ENCODE data around the gene MACROD1. TPM values are rescaled to one million over a fixed set of nuclear protein-coding genes. Genes with fewer than 3 reads are reported as not detected.

Gene MACROD1
- total RNA-seq, 1 experiment from 2014 or later, result 36.9 TPM

DNA sequence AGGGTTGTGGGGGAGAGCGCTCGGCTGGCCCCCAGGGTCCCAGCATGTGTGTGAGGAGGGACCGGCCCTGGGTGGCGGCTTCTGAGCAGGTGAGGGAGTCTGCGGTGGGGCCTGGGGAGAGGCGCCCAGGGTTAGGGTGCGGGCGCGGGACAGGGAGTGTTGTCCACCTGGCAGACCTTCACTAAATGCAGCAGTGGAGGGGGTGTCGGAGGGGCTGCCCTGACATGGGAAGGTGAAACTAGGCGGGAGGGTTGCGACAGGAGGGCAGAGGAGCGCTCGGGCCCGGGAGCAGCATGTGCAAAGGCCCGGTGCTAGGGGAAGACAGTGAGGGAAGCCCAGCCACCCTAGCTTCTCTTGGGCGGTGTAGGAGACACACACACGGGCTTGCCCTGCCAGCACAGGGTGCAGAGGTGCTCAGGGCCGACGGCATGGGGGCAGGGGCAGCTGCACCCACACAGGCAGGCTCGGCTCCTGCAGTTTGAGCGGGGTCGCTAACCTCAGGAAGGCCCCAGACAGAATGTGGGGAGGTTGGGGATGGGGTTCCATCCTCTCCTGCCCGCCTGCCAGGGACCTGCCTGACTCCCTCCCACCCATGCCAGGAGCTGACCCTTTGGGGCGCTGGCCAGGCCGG lies 157.5 kb downstream of the MACROD1 start:
- H3K4me3 Mint-ChIP-seq, result peak overlapping the region; percentile 69

GRCh38 chr11:64007629-64008282 lies 158.2 kb downstream of the MACROD1 start:
- peaks cover 100% of the 10 kb centered on the region for H3K27me3 Mint-ChIP-seq (ENCODE audit: low read depth)
- TF ChIP-seq ZNF423 (CRISPR knock-in tag; IDR thresholded peaks at IDR 0.05) (no peak), SP1 (CRISPR knock-in tag; conservative IDR thresholded peaks at IDR 0.05) (0 out of 2 replicates have a peak, but pooled peaks have one; percentile 30), GABPB1 (CRISPR knock-in tag; IDR thresholded peaks at IDR 0.05) (peak; percentile 54; the same call in 1 of the 2 replicates)
- H3K4me1 Mint-ChIP-seq, result peaks cover 18% of the 10 kb centered on the region
- ChIA-PET POLR2A (no interaction called here), CTCF (interaction anchor here (0.6 to 2.9 kb wide), 24 partner anchors 9 to 196 kb away, joined by 3 to 12 read pairs (median 4); partner anchors contain the start of gene COX8A)
- ATAC-seq (peak; percentile 61), DNase-seq (ENCODE audit: low spot score) (peak; percentile 64)
- H3K4me3 Mint-ChIP-seq, result peak overlapping the region; percentile 69
- H3K9me3 Mint-ChIP-seq, result peaks cover 14% of the 10 kb centered on the region
- H3K36me3 Mint-ChIP-seq, result peaks cover 8% of the 10 kb centered on the region
- H3K27ac Mint-ChIP-seq, result no peak overlapping the region

More for the DNA sequence above, 157.5 kb downstream of the MACROD1 start:
- no peak for ATAC-seq
- TF ChIP-seq USF2 (CRISPR knock-in tag; IDR thresholded peaks at IDR 0.05) (no peak), AR (CRISPR knock-in tag; IDR thresholded peaks at IDR 0.05) (no peak), ATF1 (CRISPR knock-in tag; IDR thresholded peaks at IDR 0.05) (no peak), CBFB (CRISPR knock-in tag; IDR thresholded peaks at IDR 0.05; ENCODE audit: low read depth) (no peak), KAT7 (CRISPR knock-in tag; IDR thresholded peaks at IDR 0.05; ENCODE audit: borderline replicate concordance) (no peak), TEAD4 (CRISPR knock-in tag; IDR thresholded peaks at IDR 0.05) (no peak), TEAD1 (CRISPR knock-in tag; IDR thresholded peaks at IDR 0.05) (no peak)
- ChIA-PET POLR2A (no interaction called here), CTCF (interaction anchor here (0.5 to 2.9 kb wide), 20 partner anchors 8 to 179 kb away, joined by 3 to 12 read pairs (median 5); partner anchors contain the start of gene COX8A)
- Mint-ChIP-seq H3K27ac (no peak overlapping the region), H3K36me3 (peaks cover 8% of the 10 kb centered on the region), H3K27me3 (ENCODE audit: low read depth) (peaks cover 100% of the 10 kb centered on the region), H3K9me3 (peaks cover 14% of the 10 kb centered on the region), H3K4me1 (peaks cover 18% of the 10 kb centered on the region)
- no peak for DNase-seq (ENCODE audit: low spot score)

DNA sequence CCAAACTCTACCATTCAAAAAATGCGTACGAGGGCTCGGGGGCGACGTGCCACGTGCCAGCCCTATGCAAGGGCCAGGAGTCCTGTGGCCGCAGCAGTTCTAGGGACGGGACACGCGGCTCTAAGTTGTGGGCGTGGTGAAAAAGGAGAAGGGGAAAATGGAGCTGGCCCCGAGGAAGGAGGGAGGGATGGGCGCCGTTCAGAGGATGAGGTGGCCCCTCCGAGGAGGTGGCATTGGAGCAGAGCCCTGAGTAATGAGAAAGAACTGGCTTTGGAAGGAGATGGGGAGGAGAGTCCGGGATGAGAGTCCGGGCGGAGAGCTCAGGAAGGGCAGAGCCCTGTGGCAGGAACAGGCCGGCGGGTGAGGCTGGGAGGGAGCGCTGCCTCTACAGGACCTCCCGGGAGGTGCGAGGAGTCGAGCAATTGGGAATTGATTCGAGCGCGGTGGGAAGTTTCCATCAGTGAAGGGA lies 158.7 kb downstream of the MACROD1 start:
- Mint-ChIP-seq H3K36me3 (peaks cover 8% of the 10 kb centered on the region), H3K27me3 (ENCODE audit: low read depth) (peaks cover 98% of the 10 kb centered on the region), H3K27ac (0 out of 2 replicates have a peak overlapping the region, but pooled peaks have one; percentile 8), H3K4me3 (peak overlapping the region; percentile 69), H3K4me1 (peaks cover 18% of the 10 kb centered on the region), H3K9me3 (peaks cover 14% of the 10 kb centered on the region)
- ATAC-seq, result peak; percentile 50
- CTCF ChIA-PET, result interaction anchor here (0.6 to 2.9 kb wide), 24 partner anchors 9 to 197 kb away, joined by 3 to 12 read pairs (median 4); partner anchors contain the start of gene COX8A
- peak; percentile 49 for DNase-seq (ENCODE audit: low spot score)
- POLR2A ChIA-PET, result no interaction called here
- TF ChIP-seq MYBL2 (CRISPR knock-in tag; IDR thresholded peaks at IDR 0.05) (0 out of 2 replicates have a peak, but pooled peaks have one; percentile 28), USF2 (CRISPR knock-in tag; IDR thresholded peaks at IDR 0.05) (peak; percentile 49), SP1 (CRISPR knock-in tag; conservative IDR thresholded peaks at IDR 0.05) (0 out of 2 replicates have a peak, but pooled peaks have one; percentile 16), RORB (CRISPR knock-in tag; IDR thresholded peaks at IDR 0.05) (no peak)
- TF ChIP-seq, protein P1, sequence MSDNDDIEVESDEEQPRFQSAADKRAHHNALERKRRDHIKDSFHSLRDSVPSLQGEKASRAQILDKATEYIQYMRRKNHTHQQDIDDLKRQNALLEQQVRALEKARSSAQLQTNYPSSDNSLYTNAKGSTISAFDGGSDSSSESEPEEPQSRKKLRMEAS (CRISPR knock-in tag; IDR thresholded peaks at IDR 0.05), result peak; percentile 45

All from WTC11 (cell line).